T-cell (primary cell): Measurements from ENCODE around the gene SPECC1. TPM values are rescaled to one million over a fixed set of nuclear protein-coding genes. Genes with fewer than 3 reads are reported as not detected.

Experiments
- ATAC-seq, 4 experiments: fragments of 200-7000 bp in 3 of 4; fragments of 150-1000 bp in 1 of 4; cut with Tn5 transposase; replicated peaks in 1 of 4; 1 replicate in 3 of 4; 2 replicates in 1 of 4; pipeline ENCODE4 v1.10.0; 2021; ENCODE audit warnings: moderate library complexity in 3 of 4, mild to moderate bottlenecking in 2 of 4, moderate number of reproducible peaks in 1 of 4
- CTCF ChIA-PET, 2 donors: fragments of 300-600 bp; sonication (Branson Sonifier 250); formaldehyde crosslinking; loops; one replicate each; lab custom pipeline; 2022; ENCODE audit warnings: antibody characterized with exemption in 2 of 2; lab: Charles Lee
- POLR2A ChIA-PET, 2 donors: fragments of 300-600 bp; sonication (Branson Sonifier 250); formaldehyde crosslinking; loops; one replicate each; lab custom pipeline; 2022; ENCODE audit warnings: antibody characterized with exemption in 2 of 2; lab: Charles Lee
- DNase-seq, 35 experiments: peaks; one replicate each; pipeline versions ENCODE4 v3.0.0 to v3.0.0-alpha.2; 2013 to 2023
- H3K27ac ChIP-seq: one replicate; pipeline ENCODE4 v1.5.1; 2013; ENCODE audit warnings: low read length
- H3K27me3 ChIP-seq, 2 experiments: replicated peaks in 1 of 2; 1 replicate in 1 of 2; 2 replicates in 1 of 2; pipeline versions ENCODE4 v1.6.1 to v1.7.0; 2013; ENCODE audit warnings: low read length in 1 of 2, mixed read lengths in 1 of 2; ENCODE audit not compliant: control insufficient read depth in 2 of 2, insufficient read depth in 2 of 2; ENCODE audit errors: extremely low read depth in 1 of 2
- H3K36me3 ChIP-seq, 2 donors: 1 replicate in 1 of 2; 2 replicates in 1 of 2; pipeline versions ENCODE4 v1.6.1 to v1.7.0; 2013; ENCODE audit warnings: low read length in 1 of 2; ENCODE audit not compliant: control insufficient read depth in 2 of 2, insufficient read depth in 1 of 2; ENCODE audit errors: extremely low read depth in 1 of 2
- H3K4me1 ChIP-seq, 2 experiments: 1 replicate in 1 of 2; 2 replicates in 1 of 2; pipeline versions ENCODE4 v1.6.1 to v1.7.0; 2013; ENCODE audit warnings: low read length in 2 of 2, mixed read lengths in 1 of 2; ENCODE audit not compliant: insufficient read depth in 2 of 2, control insufficient read depth in 1 of 2; ENCODE audit errors: extremely low read depth in 1 of 2
- H3K4me3 ChIP-seq, 2 donors: 1 replicate in 1 of 2; 2 replicates in 1 of 2; pipeline versions ENCODE4 v1.5.1 to v1.7.0; 2013; ENCODE audit warnings: mild to moderate bottlenecking in 2 of 2, low read length in 1 of 2, moderate library complexity in 1 of 2; ENCODE audit not compliant: control insufficient read depth in 1 of 2; ENCODE audit errors: extremely low read depth in 1 of 2
- H3K9me3 ChIP-seq: 2 replicates; pipeline ENCODE4 v1.7.0; 2013
- H3K27ac Mint-ChIP-seq, 2 donors: one replicate each; pipeline ENCODE4 v1.8.0; 2020 to 2021; ENCODE audit warnings: mild to moderate bottlenecking in 2 of 2, mixed read lengths in 2 of 2
- H3K27me3 Mint-ChIP-seq, 2 donors: one replicate each; pipeline ENCODE4 v1.8.0; 2021 to 2022; ENCODE audit warnings: mixed read lengths in 2 of 2
- H3K36me3 Mint-ChIP-seq: one replicate; pipeline ENCODE4 v1.8.0; 2021; ENCODE audit warnings: mixed read lengths
- H3K4me1 Mint-ChIP-seq, 3 donors: one replicate each; pipeline ENCODE4 v1.8.0; 2020 to 2022; ENCODE audit warnings: mixed read lengths in 3 of 3, mild to moderate bottlenecking in 1 of 3
- H3K4me3 Mint-ChIP-seq, 3 donors: one replicate each; pipeline ENCODE4 v1.8.0; 2020 to 2022; ENCODE audit warnings: mild to moderate bottlenecking in 3 of 3, mixed read lengths in 3 of 3, moderate library complexity in 3 of 3
- H3K9me3 Mint-ChIP-seq, 3 donors: one replicate each; pipeline ENCODE4 v1.8.0; 2020 to 2022; ENCODE audit warnings: mixed read lengths in 3 of 3
- WGBS: methylation state at CpG from one replicate; pipeline ENCODE4 v1.1.5; 2013; ENCODE audit warnings: missing lambda C conversion rate; ENCODE audit not compliant: insufficient coverage; 5-methylcytosine and 5-hydroxymethylcytosine counted together
- total RNA-seq, 35 experiments: library from RNA in 6 of 35; stranded (reverse) in 6 of 35; fragments of 120-200 nt in 1 of 35; gene quantifications; one replicate each; pipeline versions ENCODE4 v1.2.1 to v1.2.4 and lab custom pipeline; 2013 to 2026

The SPECC1 gene
- total RNA-seq, 5 donors from 2014 or later (not counting 1 experiment from before 2014, with no cell fraction given) = 3.9 to 12.9 (median 6.0) TPM

- H3K9me3 ChIP-seq = no peaks in the 10 kb centered on the region
- no peak for DNase-seq
- no peak overlapping the region for H3K27ac ChIP-seq
- Mint-ChIP-seq H3K4me3 (no peak overlapping the region), H3K27me3 (no peaks in the 10 kb centered on the region), H3K36me3 (no peaks in the 10 kb centered on the region), H3K27ac (no peak overlapping the region), H3K9me3 (no peaks in the 10 kb centered on the region), H3K4me1 (peaks cover 3 to 17% (median 10%) of the 10 kb centered on the region in 3 donors)
- POLR2A ChIA-PET = interaction anchor here in 1 of 2 donors (0.6 kb wide), 1 partner anchor 14 kb away, joined by 3 read pairs; no protein-coding TSS in a partner anchor
- no peak for ATAC-seq
- peaks cover 0 to 5% of the 10 kb centered on the region in 2 experiments for H3K4me1 ChIP-seq
- no peaks in the 10 kb centered on the region for H3K36me3 ChIP-seq
- WGBS = 87% methylated on average over 11 of the region's 19 CpGs
- CTCF ChIA-PET = interaction anchor here in 1 of 2 donors (0.7 kb wide), 1 partner anchor 227 kb away, joined by 5 read pairs; no protein-coding TSS in a partner anchor
- H3K27me3 ChIP-seq = no peaks in the 10 kb centered on the region
- no peak overlapping the region for H3K4me3 ChIP-seq
Observed at GRCh38 chr17:20091174-20092029, 82.2 kb downstream of the SPECC1 start.

GRCh38 chr17:20092261-20092867 is 83.2 kb downstream of the SPECC1 start:
- no peak overlapping the region for H3K4me3 Mint-ChIP-seq

GRCh38 chr17:20092973-20093626 is 83.9 kb downstream of the SPECC1 start:
- Histone ChIP-seq H3K9me3 (no peaks in the 10 kb centered on the region), H3K27ac (no peak overlapping the region), H3K4me1 (peaks cover 0 to 5% of the 10 kb centered on the region in 2 experiments), H3K27me3 (no peaks in the 10 kb centered on the region), H3K36me3 (no peaks in the 10 kb centered on the region), H3K4me3 (no peak overlapping the region)
- DNase-seq = no peak
- ATAC-seq = no peak
- CTCF ChIA-PET = no interaction called here
- Mint-ChIP-seq H3K4me3 (no peak overlapping the region), H3K9me3 (no peaks in the 10 kb centered on the region), H3K27me3 (no peaks in the 10 kb centered on the region), H3K36me3 (peaks cover 4% of the 10 kb centered on the region), H3K4me1 (peaks cover 3 to 17% (median 10%) of the 10 kb centered on the region in 3 donors), H3K27ac (no peak overlapping the region)
- POLR2A ChIA-PET = no interaction called here
- WGBS = 76% methylated on average over 2 of the region's 2 CpGs

More at GRCh38 chr17:20092261-20092867, 83.2 kb downstream of the SPECC1 start:
- ATAC-seq (no peak), DNase-seq (no peak)
- Histone ChIP-seq H3K27me3 (no peaks in the 10 kb centered on the region), H3K27ac (no peak overlapping the region), H3K36me3 (no peaks in the 10 kb centered on the region), H3K4me1 (peaks cover 0 to 5% of the 10 kb centered on the region in 2 experiments), H3K9me3 (no peaks in the 10 kb centered on the region), H3K4me3 (no peak overlapping the region)
- 100% methylated on average over 2 of the region's 6 CpGs for WGBS
- POLR2A ChIA-PET = no interaction called here
- no peak overlapping the region for H3K27ac Mint-ChIP-seq
- no peaks in the 10 kb centered on the region for H3K9me3 Mint-ChIP-seq
- H3K4me1 Mint-ChIP-seq = peaks cover 3 to 17% (median 10%) of the 10 kb centered on the region in 3 donors
- CTCF ChIA-PET = interaction anchor here in 1 of 2 donors (0.6 kb wide), 1 partner anchor 226 kb away, joined by 3 read pairs; no protein-coding TSS in a partner anchor
- no peaks in the 10 kb centered on the region for H3K27me3 Mint-ChIP-seq
- no peaks in the 10 kb centered on the region for H3K36me3 Mint-ChIP-seq

GRCh38 chr17:20094777-20095176 is 85.6 kb downstream of the SPECC1 start:
- CTCF ChIA-PET = no interaction called here

GRCh38 chr17:20095336-20096080 is 86.3 kb downstream of the SPECC1 start:
- Histone ChIP-seq H3K27ac (no peak overlapping the region), H3K4me1 (no peaks in the 10 kb centered on the region), H3K4me3 (no peak overlapping the region), H3K9me3 (no peaks in the 10 kb centered on the region), H3K36me3 (no peaks in the 10 kb centered on the region), H3K27me3 (no peaks in the 10 kb centered on the region)
- ATAC-seq = no peak
- Mint-ChIP-seq H3K27me3 (no peaks in the 10 kb centered on the region), H3K9me3 (no peaks in the 10 kb centered on the region), H3K4me1 (peaks cover 0 to 3% (median 3%) of the 10 kb centered on the region in 3 donors), H3K27ac (no peak overlapping the region), H3K4me3 (no peak overlapping the region), H3K36me3 (peaks cover 10% of the 10 kb centered on the region)
- ChIA-PET POLR2A (no interaction called here), CTCF (no interaction called here)
- WGBS = 82% methylated on average over 15 of the region's 18 CpGs
- no peak for DNase-seq

More at GRCh38 chr17:20094777-20095176, 85.6 kb downstream of the SPECC1 start:
- no CpG with 5 or more reads among the region's 1 CpG for WGBS
- POLR2A ChIA-PET = no interaction called here
- Mint-ChIP-seq H3K9me3 (no peaks in the 10 kb centered on the region), H3K4me3 (no peak overlapping the region), H3K27me3 (no peaks in the 10 kb centered on the region), H3K36me3 (peaks cover 10% of the 10 kb centered on the region), H3K27ac (no peak overlapping the region), H3K4me1 (peaks cover 3 to 10% (median 8%) of the 10 kb centered on the region in 3 donors)
- H3K9me3 ChIP-seq = no peaks in the 10 kb centered on the region
- peaks cover 0 to 4% of the 10 kb centered on the region in 2 experiments for H3K4me1 ChIP-seq
- H3K27ac ChIP-seq = no peak overlapping the region
- no peaks in the 10 kb centered on the region for H3K36me3 ChIP-seq
- H3K4me3 ChIP-seq = no peak overlapping the region
- DNase-seq (no peak), ATAC-seq (no peak)
- no peaks in the 10 kb centered on the region for H3K27me3 ChIP-seq

- POLR2A ChIA-PET = no interaction called here
- 89% methylated on average over 7 of the region's 8 CpGs for WGBS
Observed at GRCh38 chr17:20096430-20096829, 87.3 kb downstream of the SPECC1 start.

More at GRCh38 chr17:20096430-20096829, 87.3 kb downstream of the SPECC1 start:
- Mint-ChIP-seq H3K36me3 (peaks cover 10% of the 10 kb centered on the region), H3K4me3 (no peak overlapping the region), H3K9me3 (no peaks in the 10 kb centered on the region), H3K4me1 (no peaks in the 10 kb centered on the region), H3K27me3 (no peaks in the 10 kb centered on the region), H3K27ac (no peak overlapping the region)
- Histone ChIP-seq H3K9me3 (no peaks in the 10 kb centered on the region), H3K4me1 (no peaks in the 10 kb centered on the region), H3K36me3 (no peaks in the 10 kb centered on the region), H3K4me3 (no peak overlapping the region), H3K27me3 (no peaks in the 10 kb centered on the region), H3K27ac (no peak overlapping the region)
- DNase-seq (no peak), ATAC-seq (no peak)
- CTCF ChIA-PET = no interaction called here
